ENCODE measurements around the gene CFAP251.

DNA sequence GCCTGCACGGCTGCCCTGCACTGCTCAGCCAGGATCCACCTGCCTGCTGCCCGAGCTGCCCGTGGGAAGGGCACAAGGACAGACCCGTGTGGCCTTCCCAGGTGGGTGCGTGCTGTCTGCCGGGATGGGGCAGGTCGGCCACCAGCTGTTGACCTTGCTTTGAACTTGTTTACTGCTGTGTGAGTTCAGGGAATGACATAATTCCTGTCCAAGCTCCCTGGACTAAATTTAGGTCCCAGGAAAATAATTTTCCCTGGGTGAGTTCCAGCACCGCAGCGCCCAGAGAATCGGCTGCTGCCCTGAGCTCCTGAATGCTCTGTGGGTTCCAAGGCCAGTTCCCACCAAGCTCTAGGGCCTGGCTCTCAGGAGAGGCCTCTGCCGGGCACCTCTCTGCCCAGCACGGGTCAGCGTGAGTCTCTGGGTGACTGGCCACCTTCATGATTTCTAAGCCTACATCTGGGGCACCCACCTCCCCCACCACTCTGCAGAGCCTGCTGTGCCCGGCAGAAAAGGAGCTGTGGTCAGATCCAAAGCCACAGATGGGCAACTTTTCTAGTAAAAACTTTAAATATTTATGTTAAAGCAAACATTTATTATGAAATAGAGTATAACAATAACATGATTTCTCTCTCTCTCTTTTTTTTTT, 133.0 kb downstream of the CFAP251 start:
- TF ChIP-seq EZH2 (IDR thresholded peaks at IDR 0.05; ENCODE audit: borderline replicate concordance, control insufficient read depth, low read depth, low read length) (no peak), SIX5 (IDR thresholded peaks at IDR 0.05; ENCODE audit: low read depth, low read length, severe bottlenecking) (no peak), SP1 (IDR thresholded peaks at IDR 0.05; ENCODE audit: low read depth, low read length) (no peak), SMC3 (IDR thresholded peaks at IDR 0.05; ENCODE audit: borderline replicate concordance, low read length) (no peak), MXI1 (IDR thresholded peaks at IDR 0.05; ENCODE audit: low read depth, low read length) (no peak), TARDBP (IDR thresholded peaks at IDR 0.05; ENCODE audit: borderline replicate concordance) (no peak), SMAD1 (IDR thresholded peaks at IDR 0.05; ENCODE audit: low read depth, partially characterized antibody) (no peak), POLR2A (IDR thresholded peaks at IDR 0.05; ENCODE audit: low read depth, low read length) (no peak), JUND (IDR thresholded peaks at IDR 0.05; ENCODE audit: low read depth, low read length) (no peak)
- TF ChIP-seq, protein P1, sequence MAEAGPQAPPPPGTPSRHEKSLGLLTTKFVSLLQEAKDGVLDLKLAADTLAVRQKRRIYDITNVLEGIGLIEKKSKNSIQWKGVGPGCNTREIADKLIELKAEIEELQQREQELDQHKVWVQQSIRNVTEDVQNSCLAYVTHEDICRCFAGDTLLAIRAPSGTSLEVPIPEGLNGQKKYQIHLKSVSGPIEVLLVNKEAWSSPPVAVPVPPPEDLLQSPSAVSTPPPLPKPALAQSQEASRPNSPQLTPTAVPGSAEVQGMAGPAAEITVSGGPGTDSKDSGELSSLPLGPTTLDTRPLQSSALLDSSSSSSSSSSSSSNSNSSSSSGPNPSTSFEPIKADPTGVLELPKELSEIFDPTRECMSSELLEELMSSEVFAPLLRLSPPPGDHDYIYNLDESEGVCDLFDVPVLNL (IDR thresholded peaks at IDR 0.05; ENCODE audit: low read depth, low read length): no peak
- TF ChIP-seq, protein P2, sequence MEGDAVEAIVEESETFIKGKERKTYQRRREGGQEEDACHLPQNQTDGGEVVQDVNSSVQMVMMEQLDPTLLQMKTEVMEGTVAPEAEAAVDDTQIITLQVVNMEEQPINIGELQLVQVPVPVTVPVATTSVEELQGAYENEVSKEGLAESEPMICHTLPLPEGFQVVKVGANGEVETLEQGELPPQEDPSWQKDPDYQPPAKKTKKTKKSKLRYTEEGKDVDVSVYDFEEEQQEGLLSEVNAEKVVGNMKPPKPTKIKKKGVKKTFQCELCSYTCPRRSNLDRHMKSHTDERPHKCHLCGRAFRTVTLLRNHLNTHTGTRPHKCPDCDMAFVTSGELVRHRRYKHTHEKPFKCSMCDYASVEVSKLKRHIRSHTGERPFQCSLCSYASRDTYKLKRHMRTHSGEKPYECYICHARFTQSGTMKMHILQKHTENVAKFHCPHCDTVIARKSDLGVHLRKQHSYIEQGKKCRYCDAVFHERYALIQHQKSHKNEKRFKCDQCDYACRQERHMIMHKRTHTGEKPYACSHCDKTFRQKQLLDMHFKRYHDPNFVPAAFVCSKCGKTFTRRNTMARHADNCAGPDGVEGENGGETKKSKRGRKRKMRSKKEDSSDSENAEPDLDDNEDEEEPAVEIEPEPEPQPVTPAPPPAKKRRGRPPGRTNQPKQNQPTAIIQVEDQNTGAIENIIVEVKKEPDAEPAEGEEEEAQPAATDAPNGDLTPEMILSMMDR (IDR thresholded peaks at IDR 0.05 in 2 of 3, conservative IDR thresholded peaks at IDR 0.05 in 1 of 3; ENCODE audit: control insufficient read depth in 2 of 3, extremely low read depth in 1 of 3, insufficient read depth in 1 of 3, low read depth in 3 of 3, low read length in 3 of 3): no peak
- TF ChIP-seq, protein P3, sequence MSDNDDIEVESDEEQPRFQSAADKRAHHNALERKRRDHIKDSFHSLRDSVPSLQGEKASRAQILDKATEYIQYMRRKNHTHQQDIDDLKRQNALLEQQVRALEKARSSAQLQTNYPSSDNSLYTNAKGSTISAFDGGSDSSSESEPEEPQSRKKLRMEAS (IDR thresholded peaks at IDR 0.05; ENCODE audit: low read depth, low read length): no peak
- TF ChIP-seq, protein P4, sequence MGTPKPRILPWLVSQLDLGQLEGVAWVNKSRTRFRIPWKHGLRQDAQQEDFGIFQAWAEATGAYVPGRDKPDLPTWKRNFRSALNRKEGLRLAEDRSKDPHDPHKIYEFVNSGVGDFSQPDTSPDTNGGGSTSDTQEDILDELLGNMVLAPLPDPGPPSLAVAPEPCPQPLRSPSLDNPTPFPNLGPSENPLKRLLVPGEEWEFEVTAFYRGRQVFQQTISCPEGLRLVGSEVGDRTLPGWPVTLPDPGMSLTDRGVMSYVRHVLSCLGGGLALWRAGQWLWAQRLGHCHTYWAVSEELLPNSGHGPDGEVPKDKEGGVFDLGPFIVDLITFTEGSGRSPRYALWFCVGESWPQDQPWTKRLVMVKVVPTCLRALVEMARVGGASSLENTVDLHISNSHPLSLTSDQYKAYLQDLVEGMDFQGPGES (IDR thresholded peaks at IDR 0.05): no peak
- TF ChIP-seq, protein P5, sequence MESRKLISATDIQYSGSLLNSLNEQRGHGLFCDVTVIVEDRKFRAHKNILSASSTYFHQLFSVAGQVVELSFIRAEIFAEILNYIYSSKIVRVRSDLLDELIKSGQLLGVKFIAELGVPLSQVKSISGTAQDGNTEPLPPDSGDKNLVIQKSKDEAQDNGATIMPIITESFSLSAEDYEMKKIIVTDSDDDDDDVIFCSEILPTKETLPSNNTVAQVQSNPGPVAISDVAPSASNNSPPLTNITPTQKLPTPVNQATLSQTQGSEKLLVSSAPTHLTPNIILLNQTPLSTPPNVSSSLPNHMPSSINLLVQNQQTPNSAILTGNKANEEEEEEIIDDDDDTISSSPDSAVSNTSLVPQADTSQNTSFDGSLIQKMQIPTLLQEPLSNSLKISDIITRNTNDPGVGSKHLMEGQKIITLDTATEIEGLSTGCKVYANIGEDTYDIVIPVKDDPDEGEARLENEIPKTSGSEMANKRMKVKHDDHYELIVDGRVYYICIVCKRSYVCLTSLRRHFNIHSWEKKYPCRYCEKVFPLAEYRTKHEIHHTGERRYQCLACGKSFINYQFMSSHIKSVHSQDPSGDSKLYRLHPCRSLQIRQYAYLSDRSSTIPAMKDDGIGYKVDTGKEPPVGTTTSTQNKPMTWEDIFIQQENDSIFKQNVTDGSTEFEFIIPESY (IDR thresholded peaks at IDR 0.05): no peak

All from GM12878 (cell line).